Hindlimb muscle (tissue), 1 donor: ENCODE measurements around the gene DUOX1. TPM values are rescaled to one million over a fixed set of nuclear protein-coding genes. Genes with fewer than 3 reads are reported as not detected.
A peak's percentile ranks its signal among the peaks of the same experiment; 100 is the strongest.

ENCODE experiments used
- DNase-seq: peaks from one replicate; pipeline ENCODE4 v3.0.0-alpha.2; 2013
- polyA plus RNA-seq: library from polyadenylated mRNA; unstranded; fragments of 120-200 nt; gene quantifications from one replicate; pipeline ENCODE4 v1.2.1, GENCODE V29; 2013; ENCODE audit not compliant: insufficient read length

Gene DUOX1
- polyA plus RNA-seq, 1 donor, result 1.8 TPM

DNA sequence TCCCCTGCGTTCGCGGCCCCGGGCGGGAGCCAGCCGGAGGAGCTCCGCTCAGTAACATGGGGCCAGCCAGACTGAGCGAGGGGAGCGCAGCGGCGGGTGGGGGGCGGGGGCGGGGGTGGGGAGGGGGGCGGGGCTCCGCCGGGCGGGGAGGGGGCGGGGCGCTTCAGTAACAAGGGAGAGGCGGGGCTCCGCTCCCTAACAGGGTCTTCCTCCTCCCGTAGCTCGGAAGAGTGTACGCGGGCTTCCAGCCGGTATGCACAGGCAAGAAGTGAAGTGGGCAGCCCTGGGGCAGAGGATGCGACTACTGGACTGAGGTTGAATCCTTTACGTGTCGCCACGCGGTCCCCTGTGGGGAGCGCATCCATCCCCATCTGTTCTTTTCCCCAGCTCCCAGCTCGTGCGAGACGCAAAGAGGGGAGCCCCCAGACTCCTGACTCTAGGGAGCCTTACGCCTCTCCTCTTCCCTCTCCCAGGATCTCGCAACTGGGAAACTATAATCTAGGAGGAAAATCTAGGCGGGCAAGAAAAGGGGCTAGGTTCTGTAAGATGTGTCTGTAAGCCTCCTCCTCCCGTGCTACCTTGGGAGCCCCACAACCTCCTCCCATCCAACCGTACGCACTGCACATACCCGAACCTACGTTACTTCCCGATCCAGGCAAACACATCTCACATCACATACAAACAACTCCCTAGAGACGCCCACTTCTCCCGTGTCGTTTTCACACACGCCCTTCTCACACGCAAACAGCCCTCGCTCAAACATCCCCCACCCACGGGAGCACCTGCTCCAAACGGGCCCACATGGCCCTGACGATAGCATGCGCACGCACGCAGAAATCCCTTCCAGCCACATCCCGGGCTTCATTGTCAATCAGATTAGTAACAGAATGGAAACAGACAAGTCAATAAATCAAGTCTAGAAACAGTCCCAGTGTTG, 58.4 kb downstream of the DUOX1 start, which contains the start of gene SHF:
SHF (minus strand) TSS at position 73 of the 937 bp plus-strand sequence; CDS start at position 58, 15 bp downstream.
- DNase-seq, result peak; percentile 69

- DNase-seq, result no peak
Measured at GRCh38 chr15:45197512-45197911, 67.7 kb downstream of the DUOX1 start.

GRCh38 chr15:45198337-45199135, 68.7 kb downstream of the DUOX1 start:
- DNase-seq, result peak; percentile 98

DNA sequence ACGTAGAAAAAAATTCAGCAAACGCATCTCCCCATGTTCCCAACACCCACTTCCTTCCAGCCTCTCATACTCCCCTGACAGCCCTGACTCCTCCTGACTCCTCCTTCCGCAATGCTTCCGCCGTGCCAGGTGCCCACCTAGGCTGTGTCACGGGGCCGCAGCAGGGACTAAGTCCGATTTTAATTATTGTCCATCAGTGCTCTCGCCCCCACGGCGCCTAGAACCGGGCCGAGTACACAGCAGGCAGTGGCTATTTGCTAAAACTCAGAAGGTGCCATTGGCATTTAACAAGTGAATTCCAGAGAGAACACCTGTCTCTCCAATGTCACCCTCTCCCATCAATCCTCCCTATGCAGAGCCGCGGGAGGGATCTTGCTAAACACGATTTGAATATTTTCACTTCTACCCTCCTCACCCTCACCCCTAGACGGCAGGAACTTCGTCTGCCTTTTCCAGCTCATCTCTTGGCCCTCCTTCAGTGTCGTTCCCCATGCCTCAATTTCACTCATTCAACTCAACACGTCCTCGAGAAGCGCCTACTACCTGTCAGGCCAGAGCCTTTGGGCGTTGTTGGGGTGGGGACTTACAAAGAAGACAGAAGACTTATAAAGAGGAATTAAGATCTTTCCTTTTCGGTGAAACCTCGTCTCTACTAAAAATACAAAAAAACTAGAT, 69.5 kb downstream of the DUOX1 start:
- DNase-seq, result peak; percentile 66

DNA sequence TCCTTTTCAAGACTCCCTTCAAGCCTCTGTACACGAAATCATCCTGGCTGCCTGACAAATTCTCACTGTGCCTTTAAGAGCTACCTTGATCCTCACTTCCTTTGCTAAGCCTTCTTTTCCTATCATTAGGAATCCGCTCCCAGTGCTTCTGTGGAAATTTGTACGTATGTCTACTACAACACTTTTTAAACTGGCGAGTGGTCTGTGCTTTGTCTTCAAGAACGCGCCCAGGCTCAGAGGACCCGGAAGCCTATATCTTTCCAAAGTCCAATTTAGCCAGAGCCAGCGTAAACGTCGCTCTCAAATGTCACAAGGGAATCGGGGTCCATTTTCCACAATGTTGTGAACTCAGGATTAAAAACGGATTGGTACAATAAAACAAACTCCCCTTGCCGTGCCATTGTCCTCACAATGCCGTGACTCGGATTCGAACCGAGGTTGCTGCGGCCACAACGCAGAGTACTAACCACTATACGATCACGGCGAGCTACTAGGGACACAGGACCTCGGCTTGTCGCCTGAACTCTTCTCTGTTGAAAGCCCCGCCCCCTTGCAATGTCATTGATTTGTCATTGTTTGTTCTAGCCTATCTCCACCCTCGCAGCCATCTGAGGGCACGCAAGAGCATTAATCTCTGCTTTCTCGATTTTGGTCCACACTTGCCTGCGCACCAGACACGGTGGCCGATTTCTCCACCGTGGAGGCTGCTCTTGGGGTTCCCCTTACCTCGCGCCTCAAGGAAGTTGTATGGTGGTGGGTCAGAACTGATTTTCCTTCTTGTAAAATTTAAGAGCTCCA, 70.4 kb downstream of the DUOX1 start:
- peak; percentile 95 for DNase-seq

GRCh38 chr15:45200799-45201556, 71.2 kb downstream of the DUOX1 start:
- peak; percentile 91 for DNase-seq

- DNase-seq, result no peak
Measured at GRCh38 chr15:45201557-45201859, 71.7 kb downstream of the DUOX1 start.

- no peak for DNase-seq
Measured at GRCh38 chr15:45201869-45202268, 72.1 kb downstream of the DUOX1 start.

GRCh38 chr15:45203182-45203581, 73.4 kb downstream of the DUOX1 start:
- no peak for DNase-seq

DNA sequence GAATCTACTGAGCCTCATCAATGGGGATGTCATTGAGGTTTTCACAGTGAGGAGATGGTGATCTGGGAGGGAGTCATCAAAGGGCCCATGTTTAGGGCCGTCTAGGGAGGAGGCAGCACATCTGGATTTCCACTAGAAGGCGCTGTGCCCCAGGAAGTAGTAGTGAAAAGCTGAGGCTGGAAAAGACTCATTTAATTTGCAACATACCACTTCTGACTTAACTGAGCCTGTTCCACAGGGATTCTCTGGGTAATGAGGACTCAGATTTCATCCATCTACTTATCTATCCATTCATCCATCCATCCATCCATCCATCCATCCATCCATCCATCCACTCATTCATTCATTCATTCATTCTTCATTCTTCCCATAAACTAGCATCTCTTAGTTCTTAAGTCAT, 75.4 kb downstream of the DUOX1 start:
- no peak for DNase-seq

- DNase-seq, result no peak
Measured at GRCh38 chr15:45212493-45212892, 82.7 kb downstream of the DUOX1 start.

Other genes with a start within 250 kb of the DUOX1 start
- not detected for gene TERB2, start 173.3 kb upstream of the DUOX1 start, polyA plus RNA-seq
- 7.7 TPM for gene SORD, start 106.8 kb upstream of the DUOX1 start, polyA plus RNA-seq
- gene DUOX2, start 15.8 kb upstream of the DUOX1 start, polyA plus RNA-seq, result 0.13 TPM
- gene DUOXA2, start 15.7 kb upstream of the DUOX1 start, polyA plus RNA-seq, result not detected
- gene DUOXA1, start 115 bp upstream of the DUOX1 start, polyA plus RNA-seq, result 0.28 TPM
- 7.9 TPM for gene SHF, start 58.0 kb downstream of the DUOX1 start, polyA plus RNA-seq
- gene SLC28A2, start 122.2 kb downstream of the DUOX1 start, polyA plus RNA-seq, result 0.37 TPM
- gene GATM, start 248.6 kb downstream of the DUOX1 start, polyA plus RNA-seq, result 304 TPM